Right ventricle myocardium superior (tissue), 1 donor: Measurements from ENCODE around the gene OSBPL8. TPM values are rescaled to one million over a fixed set of nuclear protein-coding genes. Genes with fewer than 3 reads are reported as not detected.
"Not testable (repeated sequence)": the region's sequence is repeated elsewhere in the genome, so short reads cannot be mapped to it uniquely, and the experiment has no call there.

Source experiments
- ATAC-seq: fragments of 200-7000 bp; cut with Tn5 transposase; one replicate; pipeline ENCODE4 v1.9.1; 2020; ENCODE audit warnings: mild to moderate bottlenecking; ENCODE audit not compliant: poor library complexity
- DNase-seq: peaks from one replicate; pipeline ENCODE4 v3.0.0-alpha.2; 2020
- intact Hi-C: fragments of 100-400 bp; cut with DNase I; formaldehyde crosslinking; loops from one replicate; pipeline ENCODE4 v1.11.2; 2022
- total RNA-seq: library from RNA; stranded (reverse); fragmentation: NEBNext Ultra II Directional; extraction: Animal tissue kit (Norgen Biotek cat#: 25700); gene quantifications from one replicate; pipeline ENCODE4 v1.2.1, GENCODE V29; 2021
- donor health status: DM: no; HTN: yes; CAD: no; lungs with severe emphysema.

Gene OSBPL8
- total RNA-seq, 1 donor from 2014 or later: 24.9 TPM

- DNase-seq: no peak
- no peak for ATAC-seq
- intact Hi-C loops: no loop called here
Measured at GRCh38 chr12:76495556-76495955, 64.0 kb downstream of the OSBPL8 start.

GRCh38 chr12:76491292-76491691 lies 68.3 kb downstream of the OSBPL8 start:
- no peak for ATAC-seq
- intact Hi-C loops: no loop called here
- DNase-seq: no peak

- ATAC-seq (no peak), DNase-seq (no peak)
- intact Hi-C loops: no loop called here
Measured at GRCh38 chr12:76490763-76491162, 68.8 kb downstream of the OSBPL8 start.

GRCh38 chr12:76489737-76490136 lies 69.8 kb downstream of the OSBPL8 start:
- intact Hi-C loops: no loop called here
- ATAC-seq: no peak
- DNase-seq: no peak

- no peak for DNase-seq
- intact Hi-C loops: no loop called here
- no peak for ATAC-seq
Measured at GRCh38 chr12:76486011-76486410, 73.6 kb downstream of the OSBPL8 start.

GRCh38 chr12:76480796-76481195 lies 78.8 kb downstream of the OSBPL8 start:
- intact Hi-C loops: no loop called here
- ATAC-seq: no peak

GRCh38 chr12:76478045-76478444 lies 81.5 kb downstream of the OSBPL8 start:
- no peak for DNase-seq
- intact Hi-C loops: no loop called here
- no peak for ATAC-seq

More at GRCh38 chr12:76480796-76481195, 78.8 kb downstream of the OSBPL8 start:
- no peak for DNase-seq

- intact Hi-C loops, ATAC-seq, DNase-seq: not testable (repeated sequence)
Measured at GRCh38 chr12:76472862-76473261, 86.7 kb downstream of the OSBPL8 start.

GRCh38 chr12:76471579-76471978 lies 88.0 kb downstream of the OSBPL8 start:
- DNase-seq (no peak), ATAC-seq (no peak)
- intact Hi-C loops: no loop called here

GRCh38 chr12:76470028-76470939 lies 89.3 kb downstream of the OSBPL8 start:
- ATAC-seq (peak; percentile 97), DNase-seq (no peak)

GRCh38 chr12:76464631-76465166 lies 94.9 kb downstream of the OSBPL8 start:
- no peak for DNase-seq
- intact Hi-C loops: loop anchor here (5.0 kb wide), 1 partner anchor 93 kb away; the partner anchor contains the start of gene OSBPL8
- ATAC-seq: peak; percentile 53

More at GRCh38 chr12:76470028-76470939, 89.3 kb downstream of the OSBPL8 start:
- intact Hi-C loops: no loop called here

- DNase-seq (no peak), ATAC-seq (no peak)
- intact Hi-C loops: no loop called here
Measured at GRCh38 chr12:76462668-76463224, 96.8 kb downstream of the OSBPL8 start.

GRCh38 chr12:76460807-76461206 lies 98.8 kb downstream of the OSBPL8 start:
- intact Hi-C loops: no loop called here
- ATAC-seq (no peak), DNase-seq (no peak)

GRCh38 chr12:76457818-76458217 lies 101.8 kb downstream of the OSBPL8 start:
- DNase-seq (no peak), ATAC-seq (no peak)
- intact Hi-C loops: no loop called here

GRCh38 chr12:76457010-76457409 lies 102.6 kb downstream of the OSBPL8 start:
- ATAC-seq (no peak), DNase-seq (no peak)
- intact Hi-C loops: no loop called here

GRCh38 chr12:76455582-76456345 lies 103.8 kb downstream of the OSBPL8 start:
- peak; percentile 91 for ATAC-seq
- intact Hi-C loops: no loop called here
- DNase-seq: no peak

GRCh38 chr12:76451528-76451927 lies 108.0 kb downstream of the OSBPL8 start:
- intact Hi-C loops: no loop called here
- ATAC-seq (no peak), DNase-seq (no peak)

GRCh38 chr12:76450690-76451089 lies 108.9 kb downstream of the OSBPL8 start:
- DNase-seq: no peak
- intact Hi-C loops: no loop called here
- ATAC-seq: no peak

- ATAC-seq (no peak), DNase-seq (no peak)
- intact Hi-C loops: no loop called here
Measured at GRCh38 chr12:76449993-76450392, 109.6 kb downstream of the OSBPL8 start.
